HepG2 (cell line): ENCODE data around the gene S100A11. TPM values are rescaled to one million over a fixed set of nuclear protein-coding genes. Genes with fewer than 3 reads are reported as not detected.

ENCODE experiments used
- ATAC-seq: fragments of 200-7000 bp; cut with Tn5 transposase; 3 replicates; pipeline ENCODE4 v1.9.1; 2020; ENCODE audit warnings: mild to moderate bottlenecking, moderate library complexity
- BruUV-seq: library from RNA; stranded (reverse); fragments of 400-500 nt; replicated peaks from 2 replicates; lab custom pipeline; 2021; lab: Mats Ljungman, UMichigan
- CTCF ChIA-PET: fragments of 300-600 bp; formaldehyde crosslinking; extraction: SDS; loops from one replicate; lab custom pipeline; 2021; ENCODE audit warnings: low total read pairs, inconsistent platforms, low intra/inter-chr PET ratio; lab: Yijun Ruan, JAX
- POLR2A ChIA-PET: fragments of 350-600 bp; sonication (Branson Sonifier 250); formaldehyde crosslinking; loops from one replicate; lab custom pipeline; 2020; ENCODE audit warnings: antibody characterized with exemption, inconsistent platforms; lab: Yijun Ruan, JAX
- DNase-seq: peaks from one replicate; pipeline ENCODE4 v3.0.0-alpha.2; 2015; ENCODE audit warnings: low spot score
- FAIRE-seq: peaks from 3 replicates; lab custom pipeline; 2011; peaks lifted over from hg19 to GRCh38; lab: Jason Lieb, UNC
- H2AFZ ChIP-seq: one replicate; pipeline ENCODE4 v1.6.1; 2011; ENCODE audit warnings: low read length, inconsistent platforms
- H3K27ac ChIP-seq: fragments of 300-600 bp; 3 replicates; pipeline ENCODE4 v1.8.0; 2011; ENCODE audit warnings: mixed run types, mild to moderate bottlenecking, mixed read lengths, low read length, inconsistent platforms; ENCODE audit not compliant: insufficient read depth; ENCODE audit errors: extremely low read length
- H3K27me3 ChIP-seq, 2 experiments: fragments of 200-600 bp in 1 of 2; 2 replicates in 1 of 2; 3 replicates in 1 of 2; pipeline versions ENCODE4 v1.6.0 to v1.8.0; 2011; ENCODE audit warnings: low read length in 2 of 2, mild to moderate bottlenecking in 2 of 2, moderate library complexity in 2 of 2, inconsistent platforms in 1 of 2; ENCODE audit not compliant: insufficient read depth in 2 of 2, control insufficient read depth in 1 of 2
- H3K36me3 ChIP-seq, 2 experiments: fragments of 200-600 bp in 1 of 2; replicated peaks in 1 of 2; 2 replicates in 1 of 2; 3 replicates in 1 of 2; pipeline versions ENCODE4 v1.5.1 to v1.8.0; 2011; ENCODE audit warnings: low read length in 2 of 2, inconsistent platforms in 1 of 2; ENCODE audit not compliant: insufficient read depth in 2 of 2, control insufficient read depth in 1 of 2
- H3K4me1 ChIP-seq: 2 replicates; pipeline ENCODE4 v1.5.1; 2012; ENCODE audit warnings: low read length, inconsistent platforms; ENCODE audit not compliant: insufficient read depth
- H3K4me2 ChIP-seq: 2 replicates; pipeline ENCODE4 v1.6.0; 2011; ENCODE audit warnings: low read depth, low read length, inconsistent platforms
- H3K4me3 ChIP-seq, 3 experiments: fragments of 200-600 bp in 1 of 3; sonication (generic), shearing (Covaris generic) in 1 of 3; replicated peaks in 1 of 3; 2 replicates each; pipeline ENCODE4 v1.5.1; 2011 to 2016; ENCODE audit warnings: low read length in 3 of 3, inconsistent platforms in 2 of 3, low read depth in 2 of 3, mild to moderate bottlenecking in 2 of 3, control low read depth in 1 of 3, mixed read lengths in 1 of 3; ENCODE audit not compliant: insufficient read depth in 1 of 3
- H3K79me2 ChIP-seq: one replicate; pipeline ENCODE4 v1.6.1; 2011; ENCODE audit warnings: low read length, inconsistent platforms; ENCODE audit not compliant: insufficient read depth
- H3K9ac ChIP-seq: 2 replicates; pipeline ENCODE4 v1.6.0; 2011; ENCODE audit warnings: mild to moderate bottlenecking, low read depth, low read length, inconsistent platforms; ENCODE audit not compliant: insufficient read depth
- H3K9me3 ChIP-seq: 2 replicates; pipeline ENCODE4 v1.5.1; 2012; ENCODE audit warnings: mild to moderate bottlenecking, low read length
- H4K20me1 ChIP-seq: 2 replicates; pipeline ENCODE4 v1.6.0; 2011; ENCODE audit warnings: inconsistent platforms, mild to moderate bottlenecking, low read length, moderate library complexity; ENCODE audit not compliant: insufficient read depth
- CEBPB ChIP-seq: IDR thresholded peaks from 2 replicates; pipeline ENCODE4 v1.6.1; 2011; ENCODE audit warnings: low read depth, low read length, improper control_type of control experiment, borderline replicate concordance
- NFYB ChIP-seq: sonication (generic); formaldehyde crosslinking; IDR thresholded peaks from 2 replicates; pipeline ENCODE4 v1.4.0; 2020; ENCODE audit warnings: missing genetic modification reagents
- SIX1 ChIP-seq: sonication (generic); formaldehyde crosslinking; IDR thresholded peaks from 2 replicates; pipeline ENCODE4 v1.4.0; 2020; ENCODE audit warnings: missing genetic modification reagents, borderline replicate concordance
- ZNF841 ChIP-seq: sonication (generic); formaldehyde crosslinking; IDR thresholded peaks from 2 replicates; pipeline ENCODE4 v1.8.1; 2023; ENCODE audit warnings: missing genetic modification reagents, borderline replicate concordance
- WGBS: methylation state at CpG from one replicate; pipeline ENCODE4 v1.1.6; 2017; ENCODE audit warnings: low lambda C conversion rate; 5-methylcytosine and 5-hydroxymethylcytosine counted together
- in situ Hi-C: cut with HindIII; loops from 2 replicates; pipeline ENCODE4 v1.10.0; 2017; ENCODE audit warnings: low pct_unique_long_range_greater_than_20kb; ENCODE audit not compliant: extremely low pct_ligation_motif_present
- intact Hi-C: fragments of 100-400 bp; cut with micrococcal nuclease; formaldehyde crosslinking; loops from one replicate; pipeline ENCODE4 v1.10.0; 2022; ENCODE audit not compliant: unreplicated experiment
- polyA plus RNA-seq, 8 experiments: library from polyadenylated mRNA; depleted of rRNA in 3 of 8; stranded (reverse) in 7 of 8; unstranded in 1 of 8; fragments of >200 nt; fragmentation: Illumina TruSeq in 4 of 8; extraction: Trizol in 4 of 8; gene quantifications; 2 replicates each; pipeline versions ENCODE4 v1.2.1 to v1.2.3, GENCODE V29; 2011 to 2016; ENCODE audit warnings: low read depth in 4 of 8, missing spikeins in 1 of 8, mixed read lengths in 1 of 8; ENCODE audit not compliant: insufficient read depth in 1 of 8
- total RNA-seq, 5 experiments: library from RNA; depleted of rRNA; stranded (reverse); fragments of >200 nt; fragmentation: Illumina TruSeq; extraction: Trizol; gene quantifications; 2 replicates each; pipeline ENCODE4 v1.2.3, GENCODE V29; 2016; ENCODE audit warnings: low read depth in 1 of 5

The S100A11 gene
- total and polyA plus RNA-seq, 2 of the 13 experiments (the other 11 are each of a cell fraction or from before 2014, with no cell fraction given) = 6.6 to 34.4 TPM

DNA sequence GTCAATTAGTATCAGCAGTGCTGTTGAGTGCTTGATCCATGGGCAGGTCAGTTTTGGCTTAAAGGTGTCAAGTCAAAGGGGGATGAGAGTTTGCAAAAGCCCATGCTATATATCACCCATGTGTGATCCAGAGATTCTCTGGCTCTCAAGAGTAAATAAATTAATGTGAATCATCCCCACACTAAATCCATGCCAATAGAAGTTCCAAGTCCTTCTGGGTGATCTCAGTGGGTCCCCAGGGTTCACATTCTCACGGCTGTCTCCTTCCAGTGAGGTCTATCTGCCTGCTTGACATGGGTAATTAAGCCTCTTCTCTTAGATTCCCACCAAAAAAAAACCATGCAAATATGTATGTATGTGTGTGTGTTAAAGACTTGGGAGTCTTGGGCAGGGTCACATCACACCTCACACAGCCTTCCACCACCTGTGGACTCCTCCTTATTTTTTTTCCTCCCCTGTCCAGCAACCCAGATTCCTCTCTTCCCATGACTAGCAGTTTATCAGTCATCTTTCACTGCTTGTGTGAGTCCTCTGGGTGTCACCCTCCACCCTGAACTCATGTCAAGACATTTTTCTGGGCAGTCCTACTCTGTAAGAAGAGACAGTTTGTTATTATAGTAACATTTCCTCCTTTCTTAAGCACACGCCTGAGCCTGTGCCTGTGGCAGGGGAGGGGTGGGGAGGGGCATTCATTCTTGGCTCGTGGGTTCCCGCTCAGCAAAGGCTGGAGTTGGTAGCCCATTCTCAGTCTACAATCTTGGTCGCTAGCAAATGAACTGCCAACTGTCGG, 14.3 kb upstream of the S100A11 start:
- no peaks in the 10 kb centered on the region for H3K36me3 ChIP-seq
- H4K20me1 ChIP-seq = no peaks in the 10 kb centered on the region
- no peak for TF ChIP-seq ZNF841
- BruUV-seq = no TSS peak
- no peak overlapping the region for H3K4me3 ChIP-seq
- ChIA-PET CTCF (interaction anchor here (3.5 kb wide), 1 partner anchor 134 kb away, joined by 26 read pairs; no protein-coding TSS in a partner anchor), POLR2A (no interaction called here)
- no peaks in the 10 kb centered on the region for H3K79me2 ChIP-seq
- no peak overlapping the region for H3K27ac ChIP-seq
- H3K4me2 ChIP-seq = no peak overlapping the region
- no peak overlapping the region for H3K9ac ChIP-seq
- peaks cover 6 to 11% of the 10 kb centered on the region in 2 experiments; a peak in 4 of 5 replicates for H3K27me3 ChIP-seq
- H3K4me1 ChIP-seq = peaks cover 17% of the 10 kb centered on the region
- ATAC-seq (no peak), DNase-seq (no peak), FAIRE-seq (no peak)
- in situ Hi-C loops (loop anchor here (5.0 to 10.0 kb wide), 2 partner anchors 136 to 394 kb away; no protein-coding TSS in a partner anchor), intact Hi-C loops (loop anchor here (10.0 kb wide), 1 partner anchor 294 kb away; no protein-coding TSS in a partner anchor)
- no peaks in the 10 kb centered on the region for H3K9me3 ChIP-seq
- WGBS = 20% methylated on average over 6 of the region's 6 CpGs
- no peak overlapping the region for H2AFZ ChIP-seq

- no TSS peak for BruUV-seq
- intact Hi-C loops = loop anchor here (10.0 kb wide), 1 partner anchor 295 kb away; no protein-coding TSS in a partner anchor
- Histone ChIP-seq H3K36me3 (no peaks in the 10 kb centered on the region), H3K79me2 (no peaks in the 10 kb centered on the region), H2AFZ (no peak overlapping the region), H3K4me3 (no peak overlapping the region), H3K4me2 (no peak overlapping the region), H3K4me1 (peaks cover 17% of the 10 kb centered on the region), H4K20me1 (no peaks in the 10 kb centered on the region), H3K27me3 (peaks cover 6 to 11% of the 10 kb centered on the region in 2 experiments; a peak in 4 of 5 replicates), H3K9me3 (no peaks in the 10 kb centered on the region), H3K9ac (no peak overlapping the region), H3K27ac (no peak overlapping the region)
- 66% methylated on average over 8 of the region's 8 CpGs for WGBS
- FAIRE-seq = no peak
- no peak for TF ChIP-seq NFYB (CRISPR knock-in tag)
- TF ChIP-seq SIX1 (CRISPR knock-in tag) = no peak
- TF ChIP-seq CEBPB = peak; percentile 11; the same call in 1 of the 2 replicates
- in situ Hi-C loops = loop anchor here (5.0 to 10.0 kb wide), 2 partner anchors 138 to 395 kb away; no protein-coding TSS in a partner anchor
- DNase-seq = no peak
- CTCF ChIA-PET = no interaction called here
- POLR2A ChIA-PET = interaction anchor here (3.6 kb wide), 1 partner anchor 14 kb away, joined by 30 read pairs; the partner anchor contains the start of gene S100A11
- ATAC-seq = no peak
Observed at GRCh38 chr1:152049291-152050083, 12.7 kb upstream of the S100A11 start.
